HEK293 (cell line): ENCODE measurements around the gene RFTN2.

Experiments used
- PBX3 ChIP-seq: sonication (generic); formaldehyde crosslinking; IDR thresholded peaks from 2 replicates; pipeline ENCODE4 v1.8.1; 2022; ENCODE audit warnings: mild to moderate bottlenecking, moderate library complexity, missing genetic modification reagents
- ZNF544 ChIP-seq: fragments of 450-650 bp; formaldehyde crosslinking; IDR thresholded peaks from 2 replicates; pipeline ENCODE4 v1.5.0; 2017; ENCODE audit warnings: missing biosample characterization, missing genetic modification characterization
- ZNF639 ChIP-seq: fragments of 450-650 bp; formaldehyde crosslinking; IDR thresholded peaks from 2 replicates; pipeline ENCODE4 v1.5.1; 2016; ENCODE audit warnings: missing biosample characterization, missing genetic modification characterization
- ZNF704 ChIP-seq: fragments of 450-650 bp; formaldehyde crosslinking; IDR thresholded peaks from 2 replicates; pipeline ENCODE4 v1.5.1; 2016; ENCODE audit warnings: missing biosample characterization, missing genetic modification characterization
- ZNF777 ChIP-seq: fragments of 450-650 bp; formaldehyde crosslinking; IDR thresholded peaks from 2 replicates; pipeline ENCODE4 v1.5.1; 2017; ENCODE audit warnings: missing biosample characterization, missing genetic modification characterization, borderline replicate concordance

RFTN2 gene

GRCh38 chr2:197538412-197538811, 137.0 kb downstream of the RFTN2 start (continued):
- TF ChIP-seq ZNF704 (tag by site-specific recombination) (no peak), ZNF639 (tag by site-specific recombination) (no peak), PBX3 (CRISPR knock-in tag) (no peak), ZNF544 (tag by site-specific recombination) (no peak), ZNF777 (tag by site-specific recombination) (no peak)
